ENCODE measurements around the gene MINDY4. TPM values are rescaled to one million over a fixed set of nuclear protein-coding genes. Genes with fewer than 3 reads are reported as not detected.

Gene MINDY4
- total and polyA plus RNA-seq, 2 of the 8 experiments (the other 6 are each of a cell fraction or from before 2014, with no cell fraction given) = 1.3 to 3.6 TPM

GRCh38 chr7:30851651-30852307 is 80.6 kb downstream of the MINDY4 start:
- WGBS, 2 experiments (ENCODE audit: extremely low coverage in 1 of 2, insufficient coverage in 1 of 2, insufficient read length in 1 of 2, insufficient replicate concordance in 2 of 2, low coverage in 1 of 2, low lambda C conversion rate in 2 of 2, missing lambda C conversion rate in 1 of 2) = 88% methylated on average over 12 of the region's 12 CpGs; no CpG with 5 or more reads in 1 of the 2 experiments
- H4K8ac ChIP-seq (ENCODE audit: extremely low read depth, insufficient read depth, low read length) = no peak overlapping the region
- no peaks in the 10 kb centered on the region for H3K79me1 ChIP-seq (ENCODE audit: low read depth, low read length)
- no peak overlapping the region for H3K9ac ChIP-seq (replicated peaks in 1 of 4; ENCODE audit: extremely low read depth in 1 of 4, low read depth in 3 of 4, low read length in 3 of 4)
- no peak overlapping the region for H3K4me3 ChIP-seq (ENCODE audit: extremely low read depth in 1 of 4, insufficient read depth in 2 of 4, low read depth in 3 of 4, low read length in 4 of 4)
- H4K91ac ChIP-seq (replicated peaks; ENCODE audit: insufficient read length, low read length) = no peak overlapping the region
- H3K18ac ChIP-seq (ENCODE audit: extremely low read depth, low read length) = 0 out of 2 replicates have a peak overlapping the region, but pooled peaks have one; percentile 48
- H3K4me2 ChIP-seq (ENCODE audit: insufficient read depth in 1 of 2, low read depth in 2 of 2, low read length in 2 of 2) = no peak overlapping the region
- H3K23ac ChIP-seq (ENCODE audit: insufficient read length) = no peak overlapping the region
- H4K20me1 ChIP-seq (replicated peaks in 1 of 2; ENCODE audit: control insufficient read depth in 1 of 2, insufficient read depth in 2 of 2, low read length in 2 of 2) = no peaks in the 10 kb centered on the region
- H3K9me3 ChIP-seq (ENCODE audit: insufficient read depth in 2 of 2, low read depth in 1 of 2, low read length in 1 of 2) = no peaks in the 10 kb centered on the region
- H2BK12ac ChIP-seq (ENCODE audit: low read depth, low read length) = no peak overlapping the region
- DNase-seq (ENCODE audit: low read depth in 1 of 2, low spot score in 2 of 2) (no peak), FAIRE-seq (no peak)
- H3K36me3 ChIP-seq (ENCODE audit: control insufficient read depth in 2 of 4, insufficient read depth in 4 of 4, low read length in 3 of 4) = no peaks in the 10 kb centered on the region
- H3K4ac ChIP-seq (replicated peaks; ENCODE audit: insufficient read length, low read depth, low read length) = no peak overlapping the region
- H2AFZ ChIP-seq (ENCODE audit: low read length) = no peak overlapping the region
- H2AK5ac ChIP-seq (ENCODE audit: low read depth, low read length) = no peak overlapping the region
- H2BK120ac ChIP-seq (replicated peaks; ENCODE audit: low read depth, low read length) = no peak overlapping the region
- H3K79me2 ChIP-seq (ENCODE audit: control insufficient read depth in 1 of 2, insufficient read depth in 2 of 2, low read length in 2 of 2) = no peaks in the 10 kb centered on the region
- H3K4me1 ChIP-seq (replicated peaks in 1 of 4; ENCODE audit: control insufficient read depth in 3 of 4, insufficient read depth in 4 of 4, low read length in 3 of 4) = peaks cover 0 to 5% (median under 1%) of the 10 kb centered on the region in 4 experiments; a peak in 2 of 7 replicates
- no peak overlapping the region for H2BK20ac ChIP-seq (ENCODE audit: low read length)
- no peaks in the 10 kb centered on the region for H3K27me3 ChIP-seq (replicated peaks in 1 of 4; ENCODE audit: control insufficient read depth in 3 of 4, extremely low read depth in 1 of 4, insufficient read depth in 3 of 4, low read length in 3 of 4)
- no peak overlapping the region for H2BK5ac ChIP-seq (ENCODE audit: low read depth, low read length)
- ChIA-PET POLR2A (ENCODE audit: partially characterized antibody) (interaction anchor here (0.6 kb wide), 1 partner anchor 38 kb away, joined by 3 read pairs; no protein-coding TSS in a partner anchor), CTCF (ENCODE audit: partially characterized antibody) (interaction anchor here (0.6 to 1.5 kb wide), 6 partner anchors 10 to 138 kb away, joined by 3 read pairs; no protein-coding TSS in a partner anchor)
- H4K5ac ChIP-seq (ENCODE audit: insufficient read length, low read depth, low read length) = no peak overlapping the region
- no peak overlapping the region for H3K56ac ChIP-seq (replicated peaks; ENCODE audit: insufficient read length, low read depth, low read length)
- H2BK15ac ChIP-seq (ENCODE audit: low read length) = no peak overlapping the region
- no peak overlapping the region for H3K14ac ChIP-seq (ENCODE audit: insufficient read length)
- no peak overlapping the region for H3K27ac ChIP-seq (ENCODE audit: low read depth, low read length)
- no peaks in the 10 kb centered on the region for H3K23me2 ChIP-seq (ENCODE audit: low read depth, low read length)
- TF ChIP-seq CREB1 (IDR thresholded peaks at IDR 0.05) (no peak), HDAC6 (IDR thresholded peaks at IDR 0.05; ENCODE audit: low read depth, low read length) (no peak), EGR1 (IDR thresholded peaks at IDR 0.05; ENCODE audit: borderline replicate concordance, low read depth, low read length) (no peak), POLR2A (IDR thresholded peaks at IDR 0.05; ENCODE audit: control extremely low read depth in 1 of 2, low read depth in 2 of 2, low read length in 2 of 2) (no peak), SIN3A (conservative IDR thresholded peaks at IDR 0.05 in 1 of 2, IDR thresholded peaks at IDR 0.05 in 1 of 2; ENCODE audit: low read depth in 1 of 2, low read length in 2 of 2) (no peak), POLR2AphosphoS5 (IDR thresholded peaks at IDR 0.05; ENCODE audit: low read depth, low read length) (no peak), SAP30 (IDR thresholded peaks at IDR 0.05; ENCODE audit: insufficient read depth, insufficient replicate concordance, low read length) (no peak), ZNF274 (IDR thresholded peaks at IDR 0.05; ENCODE audit: borderline replicate concordance, extremely low read depth, low read length) (no peak), JUN (IDR thresholded peaks at IDR 0.05; ENCODE audit: low read depth, low read length) (no peak), GTF2F1 (IDR thresholded peaks at IDR 0.05; ENCODE audit: borderline replicate concordance, low read depth, low read length) (no peak)
- TF ChIP-seq, protein P1, sequence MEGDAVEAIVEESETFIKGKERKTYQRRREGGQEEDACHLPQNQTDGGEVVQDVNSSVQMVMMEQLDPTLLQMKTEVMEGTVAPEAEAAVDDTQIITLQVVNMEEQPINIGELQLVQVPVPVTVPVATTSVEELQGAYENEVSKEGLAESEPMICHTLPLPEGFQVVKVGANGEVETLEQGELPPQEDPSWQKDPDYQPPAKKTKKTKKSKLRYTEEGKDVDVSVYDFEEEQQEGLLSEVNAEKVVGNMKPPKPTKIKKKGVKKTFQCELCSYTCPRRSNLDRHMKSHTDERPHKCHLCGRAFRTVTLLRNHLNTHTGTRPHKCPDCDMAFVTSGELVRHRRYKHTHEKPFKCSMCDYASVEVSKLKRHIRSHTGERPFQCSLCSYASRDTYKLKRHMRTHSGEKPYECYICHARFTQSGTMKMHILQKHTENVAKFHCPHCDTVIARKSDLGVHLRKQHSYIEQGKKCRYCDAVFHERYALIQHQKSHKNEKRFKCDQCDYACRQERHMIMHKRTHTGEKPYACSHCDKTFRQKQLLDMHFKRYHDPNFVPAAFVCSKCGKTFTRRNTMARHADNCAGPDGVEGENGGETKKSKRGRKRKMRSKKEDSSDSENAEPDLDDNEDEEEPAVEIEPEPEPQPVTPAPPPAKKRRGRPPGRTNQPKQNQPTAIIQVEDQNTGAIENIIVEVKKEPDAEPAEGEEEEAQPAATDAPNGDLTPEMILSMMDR (IDR thresholded peaks at IDR 0.05; ENCODE audit: control extremely low read depth in 1 of 3, insufficient read depth in 1 of 3, low read depth in 1 of 3, low read length in 3 of 3) = no peak

Data from H1 (cell line).